Fibroblast of lung (primary cell): ENCODE data around the gene TMED4.
"Not testable (repeated sequence)": the region's sequence is repeated elsewhere in the genome, so short reads cannot be mapped to it uniquely, and the experiment has no call there.

Source experiments
- EZH2 ChIP-seq: IDR thresholded peaks from 2 replicates; pipeline ENCODE4 v1.5.1; 2012; ENCODE audit warnings: low read length, control low read depth, mild to moderate bottlenecking; ENCODE audit errors: missing control alignments
- TF ChIP-seq, protein P1 (sequence below), 2 donors: IDR thresholded peaks in 1 of 2; conservative IDR thresholded peaks in 1 of 2; 1 replicate in 1 of 2; 2 replicates in 1 of 2; pipeline ENCODE4 v1.5.1; 2011 to 2012; ENCODE audit warnings: low read length in 2 of 2, control low read depth in 1 of 2, inconsistent platforms in 1 of 2, low read depth in 1 of 2, mild to moderate bottlenecking in 1 of 2

DNA sequence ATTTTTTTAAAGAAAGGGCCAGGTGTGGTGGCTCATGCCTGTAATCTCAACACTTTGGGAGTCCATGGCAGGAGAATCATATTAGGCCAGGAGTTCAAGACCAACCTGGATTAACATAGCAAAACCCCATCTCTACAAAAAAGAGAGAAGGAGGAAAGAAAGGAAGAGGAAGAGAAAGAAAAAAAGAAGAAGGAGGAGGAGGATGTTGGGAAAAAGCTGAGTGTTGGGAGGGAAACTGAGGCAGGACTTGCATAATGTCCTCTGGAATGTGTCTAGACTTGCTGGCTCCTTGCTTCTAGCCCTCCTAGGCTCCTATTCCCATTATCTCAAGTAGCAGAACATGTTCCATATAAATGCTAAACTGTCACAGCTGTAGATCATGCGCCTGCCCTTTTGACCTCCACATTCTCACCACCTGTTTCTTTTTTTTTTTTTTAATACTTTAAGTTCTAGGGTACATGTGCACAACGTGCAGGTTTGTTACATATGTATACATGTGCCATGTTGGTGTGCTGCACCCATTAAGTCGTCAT, 29.5 kb downstream of the TMED4 start:
- TF ChIP-seq, protein P1, sequence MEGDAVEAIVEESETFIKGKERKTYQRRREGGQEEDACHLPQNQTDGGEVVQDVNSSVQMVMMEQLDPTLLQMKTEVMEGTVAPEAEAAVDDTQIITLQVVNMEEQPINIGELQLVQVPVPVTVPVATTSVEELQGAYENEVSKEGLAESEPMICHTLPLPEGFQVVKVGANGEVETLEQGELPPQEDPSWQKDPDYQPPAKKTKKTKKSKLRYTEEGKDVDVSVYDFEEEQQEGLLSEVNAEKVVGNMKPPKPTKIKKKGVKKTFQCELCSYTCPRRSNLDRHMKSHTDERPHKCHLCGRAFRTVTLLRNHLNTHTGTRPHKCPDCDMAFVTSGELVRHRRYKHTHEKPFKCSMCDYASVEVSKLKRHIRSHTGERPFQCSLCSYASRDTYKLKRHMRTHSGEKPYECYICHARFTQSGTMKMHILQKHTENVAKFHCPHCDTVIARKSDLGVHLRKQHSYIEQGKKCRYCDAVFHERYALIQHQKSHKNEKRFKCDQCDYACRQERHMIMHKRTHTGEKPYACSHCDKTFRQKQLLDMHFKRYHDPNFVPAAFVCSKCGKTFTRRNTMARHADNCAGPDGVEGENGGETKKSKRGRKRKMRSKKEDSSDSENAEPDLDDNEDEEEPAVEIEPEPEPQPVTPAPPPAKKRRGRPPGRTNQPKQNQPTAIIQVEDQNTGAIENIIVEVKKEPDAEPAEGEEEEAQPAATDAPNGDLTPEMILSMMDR (conservative IDR thresholded peaks at IDR 0.05 in 1 of 2, IDR thresholded peaks at IDR 0.05 in 1 of 2; ENCODE audit: low read depth in 1 of 2, low read length in 2 of 2): not testable (repeated sequence)
- TF ChIP-seq EZH2: not testable (repeated sequence)
